Calu3 (cell line): ENCODE data around the gene DST. TPM values are rescaled to one million over a fixed set of nuclear protein-coding genes. Genes with fewer than 3 reads are reported as not detected.
A peak's percentile ranks its signal among the peaks of the same experiment; 100 is the strongest.

ENCODE experiments used
- BruUV-seq: library from RNA; stranded (reverse); fragments of 400-500 nt; replicated peaks from 2 replicates; lab custom pipeline; 2021; lab: Mats Ljungman, UMichigan
- CTCF ChIA-PET: fragments of 300-600 bp; sonication (Branson Sonifier 250); formaldehyde crosslinking; loops from one replicate; lab custom pipeline; 2022; ENCODE audit warnings: antibody characterized with exemption; lab: Charles Lee
- DNase-seq: peaks from one replicate; pipeline ENCODE4 v3.0.0; 2022
- H3K27ac Mint-ChIP-seq: one replicate; pipeline ENCODE4 v1.8.0; 2022; ENCODE audit warnings: mixed read lengths; ENCODE audit not compliant: unreplicated experiment
- H3K27me3 Mint-ChIP-seq: one replicate; pipeline ENCODE4 v1.8.0; 2022; ENCODE audit warnings: mixed read lengths; ENCODE audit not compliant: unreplicated experiment
- H3K36me3 Mint-ChIP-seq: one replicate; pipeline ENCODE4 v1.8.0; 2022; ENCODE audit warnings: mild to moderate bottlenecking, moderate library complexity, mixed read lengths; ENCODE audit not compliant: insufficient read depth, unreplicated experiment
- H3K4me1 Mint-ChIP-seq: one replicate; pipeline ENCODE4 v1.8.0; 2022; ENCODE audit warnings: mild to moderate bottlenecking, low read depth, mixed read lengths; ENCODE audit not compliant: unreplicated experiment
- H3K4me3 Mint-ChIP-seq: one replicate; pipeline ENCODE4 v1.8.0; 2022; ENCODE audit warnings: mild to moderate bottlenecking, low read depth, moderate library complexity, mixed read lengths; ENCODE audit not compliant: unreplicated experiment
- H3K9me3 Mint-ChIP-seq: one replicate; pipeline ENCODE4 v1.8.0; 2022; ENCODE audit warnings: low read depth, mixed read lengths; ENCODE audit not compliant: unreplicated experiment
- intact Hi-C: fragments of 100-400 bp; cut with micrococcal nuclease; formaldehyde crosslinking; loops from one replicate; pipeline ENCODE4 v1.10.0; 2022; ENCODE audit not compliant: unreplicated experiment
- total RNA-seq: library from RNA; stranded (reverse); gene quantifications from 2 replicates; pipeline ENCODE4 v1.2.3, GENCODE V29; 2022
- TF ChIP-seq, protein P1 (sequence below): fragments of 200-600 bp; IDR thresholded peaks from one replicate; pipeline ENCODE4 v1.8.0; 2022; ENCODE audit warnings: antibody characterized with exemption; ENCODE audit not compliant: unreplicated experiment

The DST gene
- total RNA-seq, 1 experiment from 2014 or later = 212 TPM

GRCh38 chr6:56556751-56557540 is 85.7 kb downstream of the DST start:
- CTCF ChIA-PET = no interaction called here
- no TSS peak for BruUV-seq

DNA sequence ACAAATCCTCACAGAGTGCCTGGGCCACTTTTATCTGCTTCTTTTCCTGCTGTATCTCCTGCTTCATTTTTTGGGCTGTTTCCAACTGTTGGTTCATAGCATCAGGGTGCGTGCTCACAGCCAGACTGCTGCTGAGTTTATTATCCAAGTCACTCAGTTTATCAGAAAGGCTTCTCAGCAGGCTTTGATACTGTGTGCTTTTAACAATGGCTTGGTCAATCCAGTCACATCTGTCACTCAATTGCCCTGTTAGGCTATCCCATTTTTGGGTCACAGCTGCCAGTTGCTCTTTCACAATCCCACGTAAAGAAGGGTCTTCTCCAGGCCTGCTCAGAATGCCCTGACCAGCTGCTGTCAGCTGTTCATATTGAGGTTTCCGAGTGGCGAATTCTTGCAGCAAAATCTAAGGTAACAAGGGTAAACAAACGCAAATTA is 87.2 kb downstream of the DST start:
- H3K36me3 Mint-ChIP-seq = peaks cover 11% of the 10 kb centered on the region
- H3K27me3 Mint-ChIP-seq = no peaks in the 10 kb centered on the region
- BruUV-seq = no TSS peak
- H3K4me1 Mint-ChIP-seq = peaks cover 12% of the 10 kb centered on the region
- intact Hi-C loops = no loop called here
- H3K9me3 Mint-ChIP-seq = no peaks in the 10 kb centered on the region
- TF ChIP-seq, protein P1, sequence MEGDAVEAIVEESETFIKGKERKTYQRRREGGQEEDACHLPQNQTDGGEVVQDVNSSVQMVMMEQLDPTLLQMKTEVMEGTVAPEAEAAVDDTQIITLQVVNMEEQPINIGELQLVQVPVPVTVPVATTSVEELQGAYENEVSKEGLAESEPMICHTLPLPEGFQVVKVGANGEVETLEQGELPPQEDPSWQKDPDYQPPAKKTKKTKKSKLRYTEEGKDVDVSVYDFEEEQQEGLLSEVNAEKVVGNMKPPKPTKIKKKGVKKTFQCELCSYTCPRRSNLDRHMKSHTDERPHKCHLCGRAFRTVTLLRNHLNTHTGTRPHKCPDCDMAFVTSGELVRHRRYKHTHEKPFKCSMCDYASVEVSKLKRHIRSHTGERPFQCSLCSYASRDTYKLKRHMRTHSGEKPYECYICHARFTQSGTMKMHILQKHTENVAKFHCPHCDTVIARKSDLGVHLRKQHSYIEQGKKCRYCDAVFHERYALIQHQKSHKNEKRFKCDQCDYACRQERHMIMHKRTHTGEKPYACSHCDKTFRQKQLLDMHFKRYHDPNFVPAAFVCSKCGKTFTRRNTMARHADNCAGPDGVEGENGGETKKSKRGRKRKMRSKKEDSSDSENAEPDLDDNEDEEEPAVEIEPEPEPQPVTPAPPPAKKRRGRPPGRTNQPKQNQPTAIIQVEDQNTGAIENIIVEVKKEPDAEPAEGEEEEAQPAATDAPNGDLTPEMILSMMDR = no peak
- DNase-seq = no peak
- no peak overlapping the region for H3K4me3 Mint-ChIP-seq
- CTCF ChIA-PET = no interaction called here
- no peak overlapping the region for H3K27ac Mint-ChIP-seq

More at GRCh38 chr6:56556751-56557540, 85.7 kb downstream of the DST start:
- intact Hi-C loops = no loop called here
- Mint-ChIP-seq H3K27ac (no peak overlapping the region), H3K36me3 (peaks cover 6% of the 10 kb centered on the region), H3K27me3 (no peaks in the 10 kb centered on the region), H3K9me3 (no peaks in the 10 kb centered on the region), H3K4me3 (no peak overlapping the region), H3K4me1 (peaks cover 4% of the 10 kb centered on the region)
- TF ChIP-seq, protein P1 = no peak
- DNase-seq = no peak

DNA sequence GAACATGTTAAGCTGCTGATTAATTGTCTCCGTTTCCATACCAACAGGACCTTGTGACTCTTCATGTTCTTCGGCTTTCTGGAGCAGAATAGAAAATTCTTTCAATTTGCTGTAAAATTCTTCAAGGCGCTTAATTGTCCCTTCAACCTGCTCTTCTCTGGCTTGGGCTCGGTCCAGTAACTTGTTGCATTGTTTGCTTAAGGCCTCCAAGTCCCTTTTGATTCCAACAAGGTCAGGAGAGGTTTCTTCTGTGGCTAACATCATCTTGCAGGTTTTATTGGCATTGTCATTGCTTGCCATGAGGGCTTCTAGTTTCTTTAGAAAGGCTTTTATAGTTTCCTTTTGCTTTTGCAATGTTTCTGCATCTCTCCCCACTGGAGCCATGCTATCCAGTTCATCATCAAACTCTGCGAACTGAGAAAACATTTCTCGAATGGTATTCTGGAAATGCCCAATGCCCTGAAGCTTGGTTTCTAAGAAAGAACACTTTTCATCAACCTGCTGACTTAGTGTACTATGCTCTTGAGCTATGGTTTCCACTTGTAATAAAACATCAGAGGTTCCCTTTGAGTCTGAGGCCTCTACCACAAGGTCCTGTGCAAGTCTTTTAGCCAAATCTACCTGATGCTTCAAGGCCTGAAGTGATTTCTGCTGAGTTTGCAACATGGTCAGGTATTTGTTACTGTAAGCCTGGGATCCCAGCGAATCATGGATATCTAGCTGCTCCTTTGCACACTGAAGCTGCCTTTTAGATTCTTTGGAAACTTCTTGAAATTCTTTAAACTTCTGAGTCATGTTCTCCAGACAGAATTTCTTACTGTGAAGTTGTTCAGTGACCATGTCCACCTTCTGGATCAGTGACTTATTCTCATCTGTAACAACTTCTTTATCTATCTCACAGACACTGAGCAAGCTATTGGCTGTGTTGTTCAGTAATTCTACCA is 90.2 kb downstream of the DST start:
- BruUV-seq = TSS peak; percentile 59
- no peaks in the 10 kb centered on the region for H3K9me3 Mint-ChIP-seq
- intact Hi-C loops = no loop called here
- peaks cover 15% of the 10 kb centered on the region for H3K36me3 Mint-ChIP-seq
- TF ChIP-seq, protein P1 = no peak
- peaks cover 21% of the 10 kb centered on the region for H3K4me1 Mint-ChIP-seq
- CTCF ChIA-PET = interaction anchor here (0.8 to 1.1 kb wide), 2 partner anchors 10 to 11 kb away, joined by 3 read pairs; no protein-coding TSS in a partner anchor
- H3K27ac Mint-ChIP-seq = no peak overlapping the region
- H3K27me3 Mint-ChIP-seq = no peaks in the 10 kb centered on the region
- no peak overlapping the region for H3K4me3 Mint-ChIP-seq
- DNase-seq = no peak

GRCh38 chr6:56551409-56552120 is 91.1 kb downstream of the DST start:
- H3K27me3 Mint-ChIP-seq = no peaks in the 10 kb centered on the region
- intact Hi-C loops = no loop called here
- TF ChIP-seq, protein P1 = no peak
- no peaks in the 10 kb centered on the region for H3K9me3 Mint-ChIP-seq
- no TSS peak for BruUV-seq
- H3K4me3 Mint-ChIP-seq = no peak overlapping the region
- CTCF ChIA-PET = interaction anchor here (0.8 to 1.1 kb wide), 2 partner anchors 9 to 10 kb away, joined by 3 read pairs; no protein-coding TSS in a partner anchor
- DNase-seq = no peak
- peaks cover 28% of the 10 kb centered on the region for H3K4me1 Mint-ChIP-seq
- H3K36me3 Mint-ChIP-seq = peaks cover 11% of the 10 kb centered on the region
- H3K27ac Mint-ChIP-seq = no peak overlapping the region
